H1 (cell line): ENCODE results near the gene GRIK2.

Source experiments
- CBX5 ChIP-seq: fragments of 300-800, 300-1000 bp; sonication (generic); IDR thresholded peaks from 2 replicates; pipeline ENCODE4 v1.7.1; 2016; ENCODE audit warnings: antibody characterized with exemption, low read length, low read depth
- KDM5A ChIP-seq: fragments of 200-600 bp; IDR thresholded peaks from 2 replicates; pipeline ENCODE4 v1.7.1; 2012; ENCODE audit warnings: mild to moderate bottlenecking, low read length, inconsistent platforms, mixed read lengths
- MAFK ChIP-seq: IDR thresholded peaks from 2 replicates; pipeline ENCODE4 v1.6.1; 2012; ENCODE audit warnings: low read depth, mild to moderate bottlenecking, improper control_type of control experiment, low read length
- POLR2A ChIP-seq, 2 experiments: IDR thresholded peaks; 1 replicate in 1 of 2; 2 replicates in 1 of 2; pipeline ENCODE4 v1.6.1; 2011; ENCODE audit warnings: low read depth in 2 of 2, low read length in 2 of 2, mild to moderate bottlenecking in 2 of 2; ENCODE audit errors: control extremely low read depth in 1 of 2
- POLR2AphosphoS5 ChIP-seq: IDR thresholded peaks from 2 replicates; pipeline ENCODE4 v1.6.1; 2011; ENCODE audit warnings: low read depth, low read length
- RAD21 ChIP-seq, 2 experiments: IDR thresholded peaks in 1 of 2; conservative IDR thresholded peaks in 1 of 2; 2 replicates each; pipeline ENCODE4 v1.6.1; 2011; ENCODE audit warnings: low read depth in 2 of 2, low read length in 2 of 2, improper control_type of control experiment in 1 of 2, inconsistent platforms in 1 of 2, mild to moderate bottlenecking in 1 of 2, moderate library complexity in 1 of 2
- SP1 ChIP-seq: IDR thresholded peaks from 2 replicates; pipeline ENCODE4 v1.6.1; 2011; ENCODE audit warnings: low read depth, low read length
- SP2 ChIP-seq: IDR thresholded peaks from 2 replicates; pipeline ENCODE4 v1.6.1; 2012; ENCODE audit warnings: mild to moderate bottlenecking, low read length, inconsistent platforms
- TAF1 ChIP-seq: IDR thresholded peaks from 2 replicates; pipeline ENCODE4 v1.6.1; 2011; ENCODE audit warnings: mild to moderate bottlenecking, low read depth, low read length
- YY1 ChIP-seq: IDR thresholded peaks from 2 replicates; pipeline ENCODE4 v1.6.1; 2011; ENCODE audit warnings: low read depth, mild to moderate bottlenecking, low read length
- TF ChIP-seq, protein P1 (sequence below), 3 experiments: IDR thresholded peaks; 1 replicate in 2 of 3; 2 replicates in 1 of 3; pipeline versions ENCODE4 v1.5.1 to v1.6.1; 2011; ENCODE audit warnings: low read length in 3 of 3, mild to moderate bottlenecking in 3 of 3, inconsistent platforms in 2 of 3, low read depth in 1 of 3, moderate library complexity in 1 of 3; ENCODE audit not compliant: insufficient read depth in 1 of 3; ENCODE audit errors: control extremely low read depth in 1 of 3
- TF ChIP-seq, protein P2 (sequence below): IDR thresholded peaks from 2 replicates; pipeline ENCODE4 v1.6.1; 2012; ENCODE audit warnings: low read length, inconsistent platforms

DNA sequence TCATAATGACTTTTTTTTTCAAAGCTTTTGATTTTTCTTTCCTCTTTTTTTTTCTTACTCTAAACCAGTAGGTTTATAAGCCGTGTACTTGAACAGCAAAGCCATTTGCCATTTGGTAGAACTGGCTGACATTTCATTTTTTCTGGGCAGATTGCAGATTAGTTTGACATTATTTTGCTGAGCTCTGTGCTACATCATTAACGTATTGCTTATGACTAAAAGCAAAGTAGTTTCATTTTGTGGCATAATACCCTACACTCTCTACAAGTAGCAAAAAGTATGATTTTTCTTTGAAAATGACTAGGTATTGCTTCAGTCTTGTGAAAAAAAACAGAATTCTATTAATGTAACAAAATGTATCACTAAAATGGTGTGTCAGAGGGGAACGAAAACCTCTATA lies 141.3 kb downstream of the GRIK2 start:
- TF ChIP-seq POLR2AphosphoS5 (no peak), YY1 (no peak), SP1 (no peak), SP2 (no peak), TAF1 (no peak), RAD21 (IDR thresholded peaks at IDR 0.05 in 1 of 2, conservative IDR thresholded peaks at IDR 0.05 in 1 of 2; ENCODE audit: low read depth in 2 of 2, low read length in 2 of 2) (no peak), CBX5 (no peak), POLR2A (IDR thresholded peaks at IDR 0.05; ENCODE audit: control extremely low read depth in 1 of 2, low read depth in 2 of 2, low read length in 2 of 2) (no peak), MAFK (no peak), KDM5A (no peak)
- TF ChIP-seq, protein P1, sequence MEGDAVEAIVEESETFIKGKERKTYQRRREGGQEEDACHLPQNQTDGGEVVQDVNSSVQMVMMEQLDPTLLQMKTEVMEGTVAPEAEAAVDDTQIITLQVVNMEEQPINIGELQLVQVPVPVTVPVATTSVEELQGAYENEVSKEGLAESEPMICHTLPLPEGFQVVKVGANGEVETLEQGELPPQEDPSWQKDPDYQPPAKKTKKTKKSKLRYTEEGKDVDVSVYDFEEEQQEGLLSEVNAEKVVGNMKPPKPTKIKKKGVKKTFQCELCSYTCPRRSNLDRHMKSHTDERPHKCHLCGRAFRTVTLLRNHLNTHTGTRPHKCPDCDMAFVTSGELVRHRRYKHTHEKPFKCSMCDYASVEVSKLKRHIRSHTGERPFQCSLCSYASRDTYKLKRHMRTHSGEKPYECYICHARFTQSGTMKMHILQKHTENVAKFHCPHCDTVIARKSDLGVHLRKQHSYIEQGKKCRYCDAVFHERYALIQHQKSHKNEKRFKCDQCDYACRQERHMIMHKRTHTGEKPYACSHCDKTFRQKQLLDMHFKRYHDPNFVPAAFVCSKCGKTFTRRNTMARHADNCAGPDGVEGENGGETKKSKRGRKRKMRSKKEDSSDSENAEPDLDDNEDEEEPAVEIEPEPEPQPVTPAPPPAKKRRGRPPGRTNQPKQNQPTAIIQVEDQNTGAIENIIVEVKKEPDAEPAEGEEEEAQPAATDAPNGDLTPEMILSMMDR (IDR thresholded peaks at IDR 0.05; ENCODE audit: control extremely low read depth in 1 of 3, insufficient read depth in 1 of 3, low read depth in 1 of 3, low read length in 3 of 3), result no peak
- TF ChIP-seq, protein P2, sequence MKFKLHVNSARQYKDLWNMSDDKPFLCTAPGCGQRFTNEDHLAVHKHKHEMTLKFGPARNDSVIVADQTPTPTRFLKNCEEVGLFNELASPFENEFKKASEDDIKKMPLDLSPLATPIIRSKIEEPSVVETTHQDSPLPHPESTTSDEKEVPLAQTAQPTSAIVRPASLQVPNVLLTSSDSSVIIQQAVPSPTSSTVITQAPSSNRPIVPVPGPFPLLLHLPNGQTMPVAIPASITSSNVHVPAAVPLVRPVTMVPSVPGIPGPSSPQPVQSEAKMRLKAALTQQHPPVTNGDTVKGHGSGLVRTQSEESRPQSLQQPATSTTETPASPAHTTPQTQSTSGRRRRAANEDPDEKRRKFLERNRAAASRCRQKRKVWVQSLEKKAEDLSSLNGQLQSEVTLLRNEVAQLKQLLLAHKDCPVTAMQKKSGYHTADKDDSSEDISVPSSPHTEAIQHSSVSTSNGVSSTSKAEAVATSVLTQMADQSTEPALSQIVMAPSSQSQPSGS, result no peak
